H1 (cell line): ENCODE data around the gene CAP1. TPM values are rescaled to one million over a fixed set of nuclear protein-coding genes. Genes with fewer than 3 reads are reported as not detected.

Experiments used
- MAX ChIP-seq: IDR thresholded peaks from 2 replicates; pipeline ENCODE4 v1.6.1; 2012; ENCODE audit warnings: inconsistent platforms
- TBP ChIP-seq: IDR thresholded peaks from 2 replicates; pipeline ENCODE4 v1.6.1; 2011; ENCODE audit warnings: low read depth, low read length, improper control_type of control experiment
- polyA plus RNA-seq, 7 experiments: library from polyadenylated mRNA; depleted of rRNA in 3 of 7; stranded (reverse) in 5 of 7; unstranded in 2 of 7; fragments of >200 nt in 5 of 7; fragments of 200-250 nt in 2 of 7; gene quantifications; 1 replicate in 5 of 7; 2 replicates in 1 of 7; 4 replicates in 1 of 7; pipeline versions ENCODE4 v1.2.1 to v1.2.3, GENCODE V29; 2011 to 2013; ENCODE audit warnings: missing spikeins in 2 of 7, mixed read lengths in 2 of 7
- total RNA-seq: library from RNA; stranded (reverse); fragmentation: NEBNext Ultra II Directional; extraction: Animal tissue kit (Norgen Biotek cat#: 25700); gene quantifications from 2 replicates; pipeline ENCODE4 v1.2.1, GENCODE V29; 2021

Gene CAP1
- total and polyA plus RNA-seq, 2 of the 8 experiments (the other 6 are each of a cell fraction or from before 2014, with no cell fraction given) = 140 to 295 TPM

GRCh38 chr1:40039245-40039756 is 1.2 kb upstream of the CAP1 start (continued):
- TF ChIP-seq MAX = no peak
- no peak for TF ChIP-seq TBP
